PC-9 (cell line): Measurements from ENCODE around the gene ARHGEF12.

Experiments
- EZH2 ChIP-seq: fragments of 200-600 bp; sonication (generic); IDR thresholded peaks from 2 replicates; pipeline ENCODE4 v1.8.0; 2017; ENCODE audit warnings: antibody characterized with exemption, low read depth
- TF ChIP-seq, protein P1 (sequence below): fragments of 200-600 bp; sonication (generic); conservative IDR thresholded peaks from 2 replicates; pipeline ENCODE4 v1.6.1; 2017; ENCODE audit warnings: mixed run types, antibody characterized with exemption, mild to moderate bottlenecking, moderate library complexity

DNA sequence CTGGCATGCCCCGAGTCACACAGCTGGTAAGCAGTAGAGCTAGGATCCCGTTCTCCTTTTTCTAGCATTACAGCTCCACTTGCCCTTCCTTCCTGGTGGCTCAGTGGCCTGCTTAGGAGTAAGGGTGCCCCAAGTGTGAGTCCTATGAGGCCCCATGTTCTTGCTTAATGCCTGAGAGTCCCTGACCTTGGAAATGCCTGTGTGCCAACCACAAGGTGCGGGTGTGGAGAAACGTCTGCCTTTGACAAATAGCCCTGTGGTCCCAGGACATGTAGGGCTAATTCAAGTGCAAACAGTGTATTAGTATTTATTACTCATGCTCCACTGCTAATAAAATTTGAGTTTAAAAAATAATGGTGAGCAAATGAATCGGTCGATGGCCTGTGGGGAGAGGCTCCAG lies 193.7 kb downstream of the ARHGEF12 start:
- TF ChIP-seq, protein P1, sequence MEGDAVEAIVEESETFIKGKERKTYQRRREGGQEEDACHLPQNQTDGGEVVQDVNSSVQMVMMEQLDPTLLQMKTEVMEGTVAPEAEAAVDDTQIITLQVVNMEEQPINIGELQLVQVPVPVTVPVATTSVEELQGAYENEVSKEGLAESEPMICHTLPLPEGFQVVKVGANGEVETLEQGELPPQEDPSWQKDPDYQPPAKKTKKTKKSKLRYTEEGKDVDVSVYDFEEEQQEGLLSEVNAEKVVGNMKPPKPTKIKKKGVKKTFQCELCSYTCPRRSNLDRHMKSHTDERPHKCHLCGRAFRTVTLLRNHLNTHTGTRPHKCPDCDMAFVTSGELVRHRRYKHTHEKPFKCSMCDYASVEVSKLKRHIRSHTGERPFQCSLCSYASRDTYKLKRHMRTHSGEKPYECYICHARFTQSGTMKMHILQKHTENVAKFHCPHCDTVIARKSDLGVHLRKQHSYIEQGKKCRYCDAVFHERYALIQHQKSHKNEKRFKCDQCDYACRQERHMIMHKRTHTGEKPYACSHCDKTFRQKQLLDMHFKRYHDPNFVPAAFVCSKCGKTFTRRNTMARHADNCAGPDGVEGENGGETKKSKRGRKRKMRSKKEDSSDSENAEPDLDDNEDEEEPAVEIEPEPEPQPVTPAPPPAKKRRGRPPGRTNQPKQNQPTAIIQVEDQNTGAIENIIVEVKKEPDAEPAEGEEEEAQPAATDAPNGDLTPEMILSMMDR, result no peak
- TF ChIP-seq EZH2, result no peak
